Right cardiac atrium (tissue), 5 donors: Measurements from ENCODE around the gene TKT. TPM values are rescaled to one million over a fixed set of nuclear protein-coding genes. Genes with fewer than 3 reads are reported as not detected.

Experiments
- polyA plus RNA-seq: library from polyadenylated mRNA; stranded (reverse); fragments of 200-250 nt; gene quantifications from one replicate; pipeline ENCODE4 v1.2.3, GENCODE V29; 2013
- total RNA-seq, 4 donors: library from RNA; stranded (reverse); fragmentation: NEBNext Ultra II Directional; extraction: Animal tissue kit (Norgen Biotek cat#: 25700); gene quantifications; one replicate each; pipeline ENCODE4 v1.2.1, GENCODE V29; 2021
- donor health status: healthy with polysubstance abuse.
- donor health status: DM: no; HTN: yes; CAD: no.
- donor health status: DM: no; HTN: no; CAD: no.
- donor health status: DM: no; HTN: yes; CAD: no; lungs with severe emphysema.
- donor health status: DM: yes; HTN: yes; CAD: no.

The TKT gene
- total and polyA plus RNA-seq, 5 donors, result 37.7 to 61.8 (median 41.9) TPM

Other genes starting within 250 kb of the TKT start
- 10 to 100 TPM; 12.3 to 19.3 (median 16.0) TPM for gene SFMBT1, start 209.9 kb downstream of the TKT start, total RNA-seq
- gene SFMBT1, start 209.9 kb downstream of the TKT start, polyA plus RNA-seq, result 3.8 TPM
- gene RFT1, start 125.6 kb downstream of the TKT start, total RNA-seq, result 10 to 100 TPM; 10.6 to 12.9 (median 12.6) TPM
- gene RFT1, start 125.6 kb downstream of the TKT start, polyA plus RNA-seq, result 7.0 TPM
- gene PRKCD, start 94.8 kb downstream of the TKT start, total RNA-seq, result 10 to 100 TPM; 26.2 to 34.4 (median 31.3) TPM
- gene PRKCD, start 94.8 kb downstream of the TKT start, polyA plus RNA-seq, result 20.9 TPM
- gene DCP1A, start 91.5 kb upstream of the TKT start, total RNA-seq, result 10 to 100 TPM; 21.6 to 28.7 (median 22.1) TPM
- gene DCP1A, start 91.5 kb upstream of the TKT start, polyA plus RNA-seq, result 6.0 TPM
- gene CACNA1D, start 238.6 kb upstream of the TKT start, total RNA-seq, result 10 to 100 TPM in 3 of 4 donors, 1 to 10 TPM in 1; 8.5 to 11.3 (median 10.5) TPM
- gene CACNA1D, start 238.6 kb upstream of the TKT start, polyA plus RNA-seq, result 3.7 TPM